ENCODE measurements around the gene PPP2R2B. TPM values are rescaled to one million over a fixed set of nuclear protein-coding genes. Genes with fewer than 3 reads are reported as not detected.

The PPP2R2B gene
- total RNA-seq, 1 donor from 2014 or later = 0.35 TPM

GRCh38 chr5:146703499-146703898, 175.1 kb downstream of the PPP2R2B start:
- DNase-seq (ENCODE audit: low spot score) = no peak
- H3K27ac Mint-ChIP-seq (ENCODE audit: unreplicated experiment) = no peak overlapping the region
- H3K27me3 Mint-ChIP-seq (ENCODE audit: low read depth) = peaks cover 2% of the 10 kb centered on the region
- no peaks in the 10 kb centered on the region for H3K4me1 Mint-ChIP-seq (ENCODE audit: low read depth)
- H3K36me3 Mint-ChIP-seq (ENCODE audit: low read depth) = no peaks in the 10 kb centered on the region
- no peak for TF ChIP-seq CTCF (IDR thresholded peaks at IDR 0.05)
- no peaks in the 10 kb centered on the region for H3K9me3 Mint-ChIP-seq (ENCODE audit: low read depth)
- no peak overlapping the region for H3K4me3 Mint-ChIP-seq (ENCODE audit: unreplicated experiment)

GRCh38 chr5:146699664-146700418, 178.7 kb downstream of the PPP2R2B start:
- TF ChIP-seq CTCF (IDR thresholded peaks at IDR 0.05) = no peak
- Mint-ChIP-seq H3K9me3 (ENCODE audit: low read depth) (no peaks in the 10 kb centered on the region), H3K27me3 (ENCODE audit: low read depth) (peaks cover 2% of the 10 kb centered on the region), H3K4me1 (ENCODE audit: low read depth) (no peaks in the 10 kb centered on the region), H3K36me3 (ENCODE audit: low read depth) (no peaks in the 10 kb centered on the region), H3K4me3 (ENCODE audit: unreplicated experiment) (no peak overlapping the region), H3K27ac (ENCODE audit: unreplicated experiment) (no peak overlapping the region)
- no peak for DNase-seq (ENCODE audit: low spot score)

GRCh38 chr5:146699138-146699537, 179.4 kb downstream of the PPP2R2B start:
- DNase-seq (ENCODE audit: low spot score) = no peak
- no peaks in the 10 kb centered on the region for H3K36me3 Mint-ChIP-seq (ENCODE audit: low read depth)
- peaks cover 2% of the 10 kb centered on the region for H3K27me3 Mint-ChIP-seq (ENCODE audit: low read depth)
- H3K4me1 Mint-ChIP-seq (ENCODE audit: low read depth) = no peaks in the 10 kb centered on the region
- H3K27ac Mint-ChIP-seq (ENCODE audit: unreplicated experiment) = no peak overlapping the region
- no peak for TF ChIP-seq CTCF (IDR thresholded peaks at IDR 0.05)
- H3K4me3 Mint-ChIP-seq (ENCODE audit: unreplicated experiment) = no peak overlapping the region
- no peaks in the 10 kb centered on the region for H3K9me3 Mint-ChIP-seq (ENCODE audit: low read depth)

GRCh38 chr5:146698651-146699050, 179.9 kb downstream of the PPP2R2B start:
- Mint-ChIP-seq H3K27me3 (ENCODE audit: low read depth) (peaks cover 2% of the 10 kb centered on the region), H3K36me3 (ENCODE audit: low read depth) (no peaks in the 10 kb centered on the region), H3K4me1 (ENCODE audit: low read depth) (no peaks in the 10 kb centered on the region), H3K4me3 (ENCODE audit: unreplicated experiment) (no peak overlapping the region), H3K27ac (ENCODE audit: unreplicated experiment) (no peak overlapping the region), H3K9me3 (ENCODE audit: low read depth) (no peaks in the 10 kb centered on the region)
- no peak for DNase-seq (ENCODE audit: low spot score)
- TF ChIP-seq CTCF (IDR thresholded peaks at IDR 0.05) = no peak

GRCh38 chr5:146697211-146697610, 181.3 kb downstream of the PPP2R2B start:
- no peak overlapping the region for H3K4me3 Mint-ChIP-seq (ENCODE audit: unreplicated experiment)
- H3K9me3 Mint-ChIP-seq (ENCODE audit: low read depth) = no peaks in the 10 kb centered on the region
- H3K4me1 Mint-ChIP-seq (ENCODE audit: low read depth) = no peaks in the 10 kb centered on the region
- DNase-seq (ENCODE audit: low spot score) = no peak
- no peak overlapping the region for H3K27ac Mint-ChIP-seq (ENCODE audit: unreplicated experiment)
- TF ChIP-seq CTCF (IDR thresholded peaks at IDR 0.05) = no peak
- H3K36me3 Mint-ChIP-seq (ENCODE audit: low read depth) = no peaks in the 10 kb centered on the region
- peaks cover 2% of the 10 kb centered on the region for H3K27me3 Mint-ChIP-seq (ENCODE audit: low read depth)
